Gastroesophageal sphincter (tissue), 4 donors: ENCODE data around the gene THAP4. TPM values are rescaled to one million over a fixed set of nuclear protein-coding genes. Genes with fewer than 3 reads are reported as not detected.

Experiments used
- ATAC-seq: fragments of 150-250 bp; one replicate; pipeline ENCODE4 v1.9.1; 2016; ENCODE audit warnings: mild to moderate bottlenecking, moderate library complexity
- H3K27ac ChIP-seq, 4 donors: fragments of 200-600 bp; sonication (generic) in 3 of 4; 1 replicate in 3 of 4; 2 replicates in 1 of 4; pipeline ENCODE4 v1.5.1; 2016 to 2019
- H3K27me3 ChIP-seq: fragments of 200-600 bp; sonication (generic); one replicate; pipeline ENCODE4 v1.5.1; 2019
- H3K36me3 ChIP-seq, 2 donors: fragments of 200-600 bp; sonication (generic); one replicate each; pipeline ENCODE4 v1.5.1; 2019; ENCODE audit warnings: control low read depth in 1 of 2
- H3K4me1 ChIP-seq, 3 donors: fragments of 200-600 bp; sonication (generic); 1 replicate in 2 of 3; 2 replicates in 1 of 3; pipeline ENCODE4 v1.5.1; 2016 to 2019; ENCODE audit warnings: control low read depth in 2 of 3
- H3K4me3 ChIP-seq, 2 donors: fragments of 200-600 bp; sonication (generic); one replicate each; pipeline ENCODE4 v1.5.1; 2019; ENCODE audit warnings: mild to moderate bottlenecking in 1 of 2, moderate library complexity in 1 of 2
- H3K9me3 ChIP-seq, 3 donors: fragments of 200-600 bp; sonication (generic); one replicate each; pipeline ENCODE4 v1.5.1; 2017 to 2019; ENCODE audit warnings: control low read depth in 2 of 3
- EP300 ChIP-seq: sonication (generic); formaldehyde crosslinking; IDR thresholded peaks from one replicate; pipeline ENCODE4 v1.6.1; 2017; ENCODE audit warnings: antibody characterized with exemption, mild to moderate bottlenecking
- POLR2A ChIP-seq, 2 donors: fragments of 450-650 bp; IDR thresholded peaks; one replicate each; pipeline ENCODE4 v1.6.1; 2017; ENCODE audit warnings: antibody characterized with exemption in 2 of 2, mild to moderate bottlenecking in 2 of 2, moderate library complexity in 1 of 2
- POLR2AphosphoS5 ChIP-seq: sonication (generic); formaldehyde crosslinking; IDR thresholded peaks from one replicate; pipeline ENCODE4 v1.6.1; 2017; ENCODE audit warnings: antibody characterized with exemption
- WGBS, 2 donors: methylation state at CpG; one replicate each; pipeline ENCODE4 v1.1.5; 2018; ENCODE audit warnings: low coverage in 1 of 2; 5-methylcytosine and 5-hydroxymethylcytosine counted together
- small RNA-seq, 4 donors: library from RNA; depleted of rRNA; stranded (forward); fragments of <200 nt; gene quantifications; one replicate each; pipeline ENCODE3, GENCODE V24; 2016
- total RNA-seq, 4 donors: library from RNA; depleted of rRNA; stranded (reverse); fragments of >200 nt; gene quantifications; one replicate each; pipeline ENCODE4 v1.1.0, GENCODE V29; 2016
- TF ChIP-seq, protein P1 (sequence below), 4 experiments: fragments of 200-600 bp in 2 of 4; fragments of 450-650 bp in 2 of 4; sonication (generic) in 1 of 4; IDR thresholded peaks; one replicate each; pipeline ENCODE4 v1.5.1; 2017 to 2019; ENCODE audit warnings: antibody characterized with exemption in 4 of 4, mild to moderate bottlenecking in 2 of 4, moderate library complexity in 2 of 4

THAP4 gene
- total RNA-seq, 4 donors from 2014 or later = 36.0 to 68.4 (median 43.0) TPM

DNA sequence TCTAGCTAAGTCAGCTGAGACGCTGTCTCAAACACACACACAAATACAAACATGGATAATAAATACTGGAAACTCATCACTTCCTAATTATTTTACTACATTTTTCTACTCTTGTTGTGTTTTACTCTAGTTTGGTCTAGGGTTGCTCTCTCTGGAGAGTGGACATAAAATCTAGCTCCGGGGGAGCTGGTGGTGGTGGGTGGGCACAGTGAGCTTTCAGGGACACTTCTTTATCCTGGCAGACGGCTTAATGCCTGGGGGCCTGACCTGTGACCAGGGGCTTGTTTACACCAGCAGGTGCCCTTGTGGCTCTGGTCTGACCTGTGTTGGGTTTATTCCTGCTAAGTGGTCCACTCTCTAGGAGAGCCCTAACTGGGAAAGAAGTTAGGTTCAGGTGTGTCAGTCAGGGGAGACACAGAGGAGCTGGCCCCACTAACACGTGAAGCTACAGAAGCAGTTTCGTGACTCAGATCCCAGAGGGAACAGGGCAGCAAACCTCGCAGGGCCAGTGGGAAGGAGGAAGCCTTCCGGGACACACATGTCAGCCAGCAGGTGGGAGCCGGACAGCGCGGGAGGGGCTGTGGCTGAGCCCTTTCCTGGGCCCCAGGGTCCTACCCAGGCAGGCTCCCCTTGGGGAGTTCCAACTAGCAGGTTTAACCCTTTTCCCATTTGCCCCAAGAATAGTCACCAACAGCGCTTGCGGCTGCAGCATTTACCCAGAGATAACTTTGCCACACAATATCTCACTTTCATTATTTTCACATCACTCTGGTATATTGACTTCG lies 100.9 kb downstream of the THAP4 start:
- no peak for TF ChIP-seq POLR2AphosphoS5
- no peak for TF ChIP-seq POLR2A (IDR thresholded peaks at IDR 0.05)
- TF ChIP-seq EP300 = no peak
- TF ChIP-seq, protein P1, sequence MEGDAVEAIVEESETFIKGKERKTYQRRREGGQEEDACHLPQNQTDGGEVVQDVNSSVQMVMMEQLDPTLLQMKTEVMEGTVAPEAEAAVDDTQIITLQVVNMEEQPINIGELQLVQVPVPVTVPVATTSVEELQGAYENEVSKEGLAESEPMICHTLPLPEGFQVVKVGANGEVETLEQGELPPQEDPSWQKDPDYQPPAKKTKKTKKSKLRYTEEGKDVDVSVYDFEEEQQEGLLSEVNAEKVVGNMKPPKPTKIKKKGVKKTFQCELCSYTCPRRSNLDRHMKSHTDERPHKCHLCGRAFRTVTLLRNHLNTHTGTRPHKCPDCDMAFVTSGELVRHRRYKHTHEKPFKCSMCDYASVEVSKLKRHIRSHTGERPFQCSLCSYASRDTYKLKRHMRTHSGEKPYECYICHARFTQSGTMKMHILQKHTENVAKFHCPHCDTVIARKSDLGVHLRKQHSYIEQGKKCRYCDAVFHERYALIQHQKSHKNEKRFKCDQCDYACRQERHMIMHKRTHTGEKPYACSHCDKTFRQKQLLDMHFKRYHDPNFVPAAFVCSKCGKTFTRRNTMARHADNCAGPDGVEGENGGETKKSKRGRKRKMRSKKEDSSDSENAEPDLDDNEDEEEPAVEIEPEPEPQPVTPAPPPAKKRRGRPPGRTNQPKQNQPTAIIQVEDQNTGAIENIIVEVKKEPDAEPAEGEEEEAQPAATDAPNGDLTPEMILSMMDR (IDR thresholded peaks at IDR 0.05) = no peak
- Histone ChIP-seq H3K9me3 (peaks cover 0 to under 1% (median 0%) of the 10 kb centered on the region in 3 donors), H3K27me3 (peaks cover 27% of the 10 kb centered on the region), H3K4me3 (no peak overlapping the region), H3K27ac (no peak overlapping the region), H3K4me1 (peaks cover 0 to 10% (median 0%) of the 10 kb centered on the region in 3 donors), H3K36me3 (no peaks in the 10 kb centered on the region)
- no peak for ATAC-seq
- WGBS, 2 donors = 54 to 70% methylated on average over 4 to 6 of the region's 13 CpGs

DNA sequence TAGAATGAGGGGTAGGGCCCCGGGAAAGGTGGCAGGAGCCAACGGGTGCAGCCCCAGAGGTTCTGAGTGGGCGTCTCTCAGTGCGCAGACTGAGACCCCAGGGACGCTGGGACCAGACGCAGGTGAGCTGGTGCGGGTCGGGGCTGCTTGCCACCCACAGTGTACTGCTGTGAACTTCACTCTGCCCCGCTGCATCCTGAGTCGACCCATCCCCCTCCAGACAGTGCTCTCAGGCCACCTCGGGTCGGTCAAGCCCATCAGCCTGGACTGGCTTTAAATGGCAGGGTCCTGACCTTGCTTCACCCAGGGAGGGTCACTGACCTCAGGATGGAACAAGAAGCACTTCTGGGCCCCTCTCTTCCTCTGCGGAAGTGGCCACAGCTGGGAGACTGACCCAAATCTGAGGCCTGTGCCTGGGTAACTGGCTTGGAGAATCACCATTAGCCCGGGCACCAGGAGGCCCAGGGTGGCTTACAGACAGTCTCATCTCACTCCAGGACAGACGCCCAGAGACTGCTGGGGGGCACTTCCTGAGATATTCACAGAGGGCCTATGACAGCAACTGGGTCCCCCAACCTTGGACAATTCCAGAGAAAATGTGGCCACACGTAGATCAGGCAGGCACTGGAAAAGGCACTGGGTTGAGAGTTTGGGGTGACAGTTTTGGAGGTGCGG lies 102.1 kb downstream of the THAP4 start:
- no peaks in the 10 kb centered on the region for H3K36me3 ChIP-seq
- no peaks in the 10 kb centered on the region for H3K9me3 ChIP-seq
- H3K4me1 ChIP-seq = no peaks in the 10 kb centered on the region
- 75 to 79% methylated on average over 2 to 3 of the region's 17 CpGs for WGBS, 2 donors
- ATAC-seq = no peak
- H3K4me3 ChIP-seq = no peak overlapping the region
- H3K27me3 ChIP-seq = peaks cover 15% of the 10 kb centered on the region
- H3K27ac ChIP-seq = no peak overlapping the region
- TF ChIP-seq POLR2A (IDR thresholded peaks at IDR 0.05) (no peak), POLR2AphosphoS5 (no peak), EP300 (no peak)
- TF ChIP-seq, protein P1 (IDR thresholded peaks at IDR 0.05) = no peak

Small RNA genes within 50 kb of the gene (small RNA-seq; reads per million reads assigned to genes)
- 0 to 0.13 (median 0.06) reads per million in 4 donors for gene RNA5SP122

Other genes starting within 250 kb of the THAP4 start
- gene STK25, start 128.6 kb downstream of the THAP4 start, total RNA-seq = 100 to 1,000 TPM; 125 to 234 (median 174) TPM
- 100 to 1,000 TPM in 1 of 4 donors, 10 to 100 TPM in 3; 46.0 to 128 (median 66.3) TPM for gene BOK, start 78.4 kb downstream of the THAP4 start, total RNA-seq
- gene ATG4B, start 535 bp upstream of the THAP4 start, total RNA-seq = 10 to 100 TPM; 44.2 to 72.1 (median 66.0) TPM
- gene DTYMK, start 49.7 kb upstream of the THAP4 start, total RNA-seq = 10 to 100 TPM in 2 of 4 donors, 1 to 10 TPM in 2; 7.7 to 18.7 (median 11.0) TPM
- gene ING5, start 64.9 kb upstream of the THAP4 start, total RNA-seq = 10 to 100 TPM; 18.0 to 46.7 (median 35.5) TPM
- 10 to 100 TPM; 12.5 to 21.8 (median 13.3) TPM for gene D2HGDH, start 97.5 kb upstream of the THAP4 start, total RNA-seq
- under 1 TPM in 1 of 4 donors, not detected in 3; 0.40 TPM for gene GAL3ST2, start 139.7 kb upstream of the THAP4 start, total RNA-seq
- gene NEU4, start 172.0 kb upstream of the THAP4 start, total RNA-seq = 1 to 10 TPM in 1 of 4 donors, under 1 TPM in 1, not detected in 2; 0.47 to 2.0 TPM
- gene PDCD1, start 221.7 kb upstream of the THAP4 start, total RNA-seq = under 1 TPM in 2 of 4 donors, not detected in 2; 0.19 to 0.54 TPM
- gene RTP5, start 232.6 kb upstream of the THAP4 start, total RNA-seq = not detected